ENCODE data around the gene LPP.

DNA sequence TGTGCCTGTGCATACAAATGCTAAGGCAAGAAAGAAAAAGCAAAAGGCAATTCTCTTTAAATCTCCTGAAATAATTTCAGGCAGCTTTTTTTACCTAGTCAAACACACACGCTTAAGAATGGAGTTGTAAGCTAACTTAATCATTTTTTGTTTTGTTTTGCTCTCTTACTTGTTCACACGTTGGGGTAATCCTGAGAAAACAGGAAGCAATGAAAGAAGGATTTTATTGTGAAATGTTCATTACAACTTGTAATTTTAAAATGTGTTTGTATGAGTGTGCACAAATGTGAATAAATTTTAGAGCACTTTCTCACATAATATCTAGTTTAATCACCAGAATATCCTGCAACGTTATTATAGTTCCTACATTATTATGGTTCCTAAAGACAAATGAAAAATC lies 263.8 kb downstream of the LPP start:
- TF ChIP-seq, protein P1, sequence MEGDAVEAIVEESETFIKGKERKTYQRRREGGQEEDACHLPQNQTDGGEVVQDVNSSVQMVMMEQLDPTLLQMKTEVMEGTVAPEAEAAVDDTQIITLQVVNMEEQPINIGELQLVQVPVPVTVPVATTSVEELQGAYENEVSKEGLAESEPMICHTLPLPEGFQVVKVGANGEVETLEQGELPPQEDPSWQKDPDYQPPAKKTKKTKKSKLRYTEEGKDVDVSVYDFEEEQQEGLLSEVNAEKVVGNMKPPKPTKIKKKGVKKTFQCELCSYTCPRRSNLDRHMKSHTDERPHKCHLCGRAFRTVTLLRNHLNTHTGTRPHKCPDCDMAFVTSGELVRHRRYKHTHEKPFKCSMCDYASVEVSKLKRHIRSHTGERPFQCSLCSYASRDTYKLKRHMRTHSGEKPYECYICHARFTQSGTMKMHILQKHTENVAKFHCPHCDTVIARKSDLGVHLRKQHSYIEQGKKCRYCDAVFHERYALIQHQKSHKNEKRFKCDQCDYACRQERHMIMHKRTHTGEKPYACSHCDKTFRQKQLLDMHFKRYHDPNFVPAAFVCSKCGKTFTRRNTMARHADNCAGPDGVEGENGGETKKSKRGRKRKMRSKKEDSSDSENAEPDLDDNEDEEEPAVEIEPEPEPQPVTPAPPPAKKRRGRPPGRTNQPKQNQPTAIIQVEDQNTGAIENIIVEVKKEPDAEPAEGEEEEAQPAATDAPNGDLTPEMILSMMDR (IDR thresholded peaks at IDR 0.05 in 4 of 5, conservative IDR thresholded peaks at IDR 0.05 in 1 of 5) = no peak
- TF ChIP-seq POLR2A (IDR thresholded peaks at IDR 0.05) = no peak

Measured in gastrocnemius medialis (tissue), 4 donors.